ENCODE results near the gene FA2H. TPM values are rescaled to one million over a fixed set of nuclear protein-coding genes. Genes with fewer than 3 reads are reported as not detected.

Gene FA2H
- total RNA-seq, 1 donor from 2014 or later = 11.5 TPM

DNA sequence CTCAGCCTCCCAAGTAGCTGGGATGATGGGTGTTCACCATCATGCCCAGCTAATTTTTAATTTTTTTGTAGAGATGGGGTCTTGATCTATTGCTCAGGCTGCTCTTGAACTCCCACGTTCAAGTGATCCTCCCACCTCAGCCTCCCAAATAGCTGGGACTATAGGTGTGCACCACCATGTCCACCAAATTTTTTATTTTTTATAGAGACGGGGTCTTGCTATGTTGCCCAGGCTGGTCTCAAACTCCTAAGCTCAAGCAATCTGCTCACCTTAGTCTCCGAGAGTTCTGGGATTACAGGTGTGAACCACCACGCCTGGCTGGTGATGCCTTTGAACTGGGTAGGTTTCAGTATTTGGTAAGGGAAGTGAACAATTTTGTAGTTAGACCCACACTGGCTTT, 30.1 kb downstream of the FA2H start:
- no peak for DNase-seq (ENCODE audit: low read depth)
- no peak overlapping the region for H3K4me3 ChIP-seq (ENCODE audit: low read depth, low read length)
- TF ChIP-seq, protein P1, sequence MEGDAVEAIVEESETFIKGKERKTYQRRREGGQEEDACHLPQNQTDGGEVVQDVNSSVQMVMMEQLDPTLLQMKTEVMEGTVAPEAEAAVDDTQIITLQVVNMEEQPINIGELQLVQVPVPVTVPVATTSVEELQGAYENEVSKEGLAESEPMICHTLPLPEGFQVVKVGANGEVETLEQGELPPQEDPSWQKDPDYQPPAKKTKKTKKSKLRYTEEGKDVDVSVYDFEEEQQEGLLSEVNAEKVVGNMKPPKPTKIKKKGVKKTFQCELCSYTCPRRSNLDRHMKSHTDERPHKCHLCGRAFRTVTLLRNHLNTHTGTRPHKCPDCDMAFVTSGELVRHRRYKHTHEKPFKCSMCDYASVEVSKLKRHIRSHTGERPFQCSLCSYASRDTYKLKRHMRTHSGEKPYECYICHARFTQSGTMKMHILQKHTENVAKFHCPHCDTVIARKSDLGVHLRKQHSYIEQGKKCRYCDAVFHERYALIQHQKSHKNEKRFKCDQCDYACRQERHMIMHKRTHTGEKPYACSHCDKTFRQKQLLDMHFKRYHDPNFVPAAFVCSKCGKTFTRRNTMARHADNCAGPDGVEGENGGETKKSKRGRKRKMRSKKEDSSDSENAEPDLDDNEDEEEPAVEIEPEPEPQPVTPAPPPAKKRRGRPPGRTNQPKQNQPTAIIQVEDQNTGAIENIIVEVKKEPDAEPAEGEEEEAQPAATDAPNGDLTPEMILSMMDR (conservative IDR thresholded peaks at IDR 0.05; ENCODE audit: low read depth, low read length) = no peak

DNA sequence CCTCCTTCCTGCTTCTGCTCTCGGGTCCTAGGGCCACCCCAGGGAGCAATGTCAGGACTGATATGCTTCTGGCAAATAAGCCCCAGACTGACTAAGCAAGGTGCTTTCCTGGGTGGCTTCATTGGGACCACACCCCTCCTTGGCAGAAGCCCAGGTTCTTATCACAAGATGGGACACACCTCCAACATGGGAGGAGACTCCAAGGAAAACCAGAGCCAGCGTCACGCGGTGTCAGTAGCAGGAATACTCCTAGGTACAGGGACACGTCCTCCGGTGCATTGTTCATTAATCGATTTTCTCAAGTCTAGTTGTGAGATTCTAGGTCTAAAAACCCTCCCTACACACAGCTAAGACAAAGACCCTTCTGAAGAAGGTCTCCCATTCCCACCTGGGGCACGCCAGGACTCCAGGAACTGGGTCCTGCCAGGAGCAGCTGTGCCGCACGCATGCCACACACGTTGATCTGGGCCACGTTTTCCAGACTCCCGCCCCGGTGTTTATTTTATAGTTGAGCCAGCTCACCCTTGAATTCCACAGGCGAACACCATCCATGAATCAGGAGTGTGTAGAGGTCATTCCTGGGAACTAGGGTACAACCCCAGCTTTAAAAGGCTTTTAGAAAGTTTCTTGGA, 30.8 kb downstream of the FA2H start:
- DNase-seq (ENCODE audit: low read depth) = peak; percentile 92
- peak overlapping the region; percentile 40 for H3K4me3 ChIP-seq (ENCODE audit: low read depth, low read length)
- TF ChIP-seq, protein P1 (conservative IDR thresholded peaks at IDR 0.05; ENCODE audit: low read depth, low read length) = no peak

DNA sequence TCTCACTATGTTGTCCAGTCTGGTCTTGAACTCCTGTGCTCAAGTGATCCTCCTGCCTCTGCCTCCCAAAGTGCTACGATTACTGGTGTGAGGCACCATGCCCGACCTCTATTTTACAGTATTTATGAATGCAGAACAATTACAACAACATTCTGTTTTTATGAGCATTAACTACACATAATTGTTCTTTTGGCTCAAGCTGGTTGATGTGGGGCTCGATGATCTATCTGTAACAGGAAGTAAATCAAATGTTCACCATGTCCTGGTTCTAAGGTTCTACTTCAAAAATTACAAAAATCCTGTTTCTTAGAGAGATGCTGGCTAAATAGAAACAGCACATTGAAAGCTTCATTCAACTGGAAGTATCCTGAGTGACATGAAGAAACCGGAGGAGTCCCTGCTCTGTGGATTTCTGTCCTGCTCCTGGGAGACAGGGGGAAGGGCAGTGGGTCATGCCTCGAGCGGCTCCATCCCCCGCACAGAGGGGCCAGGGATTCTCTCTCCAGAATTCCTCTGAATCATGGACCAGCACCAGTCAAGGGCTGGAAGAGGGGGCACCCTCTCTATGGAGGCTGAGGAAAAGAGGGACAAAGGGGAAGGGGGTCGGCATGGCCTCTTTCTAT, 31.5 kb downstream of the FA2H start:
- TF ChIP-seq, protein P1 (conservative IDR thresholded peaks at IDR 0.05; ENCODE audit: low read depth, low read length) = no peak
- DNase-seq (ENCODE audit: low read depth) = no peak
- H3K4me3 ChIP-seq (ENCODE audit: low read depth, low read length) = peak overlapping the region; percentile 40

DNA sequence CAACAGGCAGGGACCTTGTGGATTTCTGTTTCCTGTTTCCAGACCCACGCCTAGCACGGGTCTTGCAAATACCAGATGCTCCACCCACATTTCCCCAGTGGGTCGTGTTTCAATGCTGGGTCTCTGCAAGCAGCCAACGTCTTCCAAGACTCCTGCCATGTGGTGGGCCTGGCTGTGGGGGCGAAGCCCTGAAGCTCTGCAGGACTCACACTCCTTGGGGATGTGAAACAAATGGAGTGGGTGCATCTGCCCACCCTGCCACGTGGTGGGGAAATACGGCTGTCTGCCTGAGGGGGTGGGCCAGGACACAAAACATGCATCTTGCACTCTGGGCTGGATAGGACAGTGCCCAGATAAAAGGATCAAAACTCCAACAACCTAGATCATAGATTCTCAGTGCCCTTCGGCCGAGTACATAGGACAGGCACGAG, 32.6 kb downstream of the FA2H start:
- DNase-seq (ENCODE audit: low read depth) = no peak
- no peak overlapping the region for H3K4me3 ChIP-seq (ENCODE audit: low read depth, low read length)
- TF ChIP-seq, protein P1 (conservative IDR thresholded peaks at IDR 0.05; ENCODE audit: low read depth, low read length) = no peak

DNA sequence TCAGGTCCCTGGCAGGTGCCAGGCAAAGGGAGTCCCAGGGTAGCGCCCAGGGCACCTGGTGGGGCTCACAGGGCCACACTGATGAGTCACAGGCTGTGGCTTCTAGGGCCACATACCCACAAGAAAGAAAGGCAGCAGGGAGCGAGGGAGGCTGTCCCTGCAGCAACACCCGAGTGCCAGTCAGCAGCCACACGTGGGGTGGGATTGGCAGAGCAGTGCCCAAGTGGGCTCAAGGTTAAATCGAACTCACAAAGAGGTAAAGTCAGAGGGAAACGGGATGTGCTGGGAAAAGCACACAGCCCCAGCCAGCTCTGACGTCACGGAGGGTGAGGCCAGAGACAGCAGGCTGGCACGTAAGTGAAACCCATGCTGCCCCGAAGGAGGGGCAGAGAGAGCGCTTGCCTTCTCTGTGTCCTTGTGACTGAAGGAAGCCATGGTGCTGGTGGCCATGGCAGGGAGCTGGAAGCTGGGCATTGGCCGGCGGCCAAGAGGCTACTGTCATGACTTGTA, 33.8 kb downstream of the FA2H start:
- H3K4me3 ChIP-seq (ENCODE audit: low read depth, low read length) = no peak overlapping the region
- no peak for DNase-seq (ENCODE audit: low read depth)
- TF ChIP-seq, protein P1 (conservative IDR thresholded peaks at IDR 0.05; ENCODE audit: low read depth, low read length) = no peak

DNA sequence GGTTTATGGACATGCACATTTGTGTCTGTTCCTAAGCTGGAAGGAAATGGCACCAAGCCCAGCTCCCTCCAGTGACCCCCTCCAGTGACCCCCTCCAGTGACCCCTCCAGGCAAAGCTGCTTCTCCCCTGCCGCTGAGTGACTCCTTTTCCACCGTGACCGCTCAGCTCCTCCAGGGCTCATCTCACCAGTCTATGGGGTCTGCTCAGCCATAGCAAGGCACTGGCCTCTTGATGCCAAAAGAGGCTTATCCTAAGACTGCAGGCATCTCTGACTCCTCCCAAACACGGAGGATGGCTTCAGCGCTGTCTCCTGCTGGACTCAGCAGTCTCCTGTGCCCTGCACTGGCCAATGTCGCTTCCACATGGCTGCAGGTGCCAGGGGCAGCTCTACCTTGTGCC, 35.3 kb downstream of the FA2H start:
- TF ChIP-seq, protein P1 (conservative IDR thresholded peaks at IDR 0.05; ENCODE audit: low read depth, low read length) = no peak
- no peak overlapping the region for H3K4me3 ChIP-seq (ENCODE audit: low read depth, low read length)
- DNase-seq (ENCODE audit: low read depth) = no peak
